AG09309 (cell line): ENCODE results near the gene CCDC187.

Experiments used
- DNase-seq: peaks from one replicate; pipeline ENCODE4 v3.0.0-alpha.2; 2010; ENCODE audit warnings: low read depth
- H3K4me3 ChIP-seq: 2 replicates; pipeline ENCODE4 v1.5.1; 2011; ENCODE audit warnings: mild to moderate bottlenecking, low read depth, low read length, moderate library complexity; ENCODE audit not compliant: control insufficient read depth
- TF ChIP-seq, protein P1 (sequence below): IDR thresholded peaks from 2 replicates; pipeline ENCODE4 v1.5.1; 2011; ENCODE audit warnings: mild to moderate bottlenecking, low read depth, low read length, inconsistent platforms; ENCODE audit not compliant: insufficient read depth, control insufficient read depth; ENCODE audit errors: missing control alignments

Gene CCDC187

DNA sequence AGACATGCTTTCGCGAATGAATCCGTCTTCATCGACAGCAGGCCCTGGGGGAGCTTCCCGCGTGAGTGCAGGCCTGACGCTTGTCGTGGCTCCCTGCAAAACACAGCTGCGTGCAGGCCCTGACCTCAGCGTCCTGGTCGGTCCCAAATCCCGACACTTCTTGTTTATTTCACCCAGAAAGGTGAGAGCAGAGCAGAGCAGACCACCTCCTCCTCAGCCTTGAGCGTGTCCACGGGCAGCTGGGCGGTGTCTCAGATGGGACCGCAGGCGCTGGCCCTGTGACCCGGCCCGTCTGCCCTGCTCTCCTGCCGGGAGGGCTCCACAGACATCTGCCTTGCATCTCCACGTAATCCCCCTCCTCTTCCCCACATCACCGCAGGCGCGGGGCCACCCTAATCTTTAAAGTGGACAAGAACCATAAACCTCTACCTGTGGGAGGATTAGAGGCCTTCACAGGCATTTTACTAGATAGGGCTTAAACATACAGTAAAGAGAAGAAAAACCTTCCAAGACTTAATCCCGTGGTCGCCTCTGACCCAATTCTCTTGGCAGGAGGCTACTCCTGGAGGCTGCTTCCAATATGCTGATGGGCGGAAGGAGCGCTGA is 91.4 kb downstream of the CCDC187 start:
- no peak for DNase-seq
- H3K4me3 ChIP-seq = no peak overlapping the region
- TF ChIP-seq, protein P1, sequence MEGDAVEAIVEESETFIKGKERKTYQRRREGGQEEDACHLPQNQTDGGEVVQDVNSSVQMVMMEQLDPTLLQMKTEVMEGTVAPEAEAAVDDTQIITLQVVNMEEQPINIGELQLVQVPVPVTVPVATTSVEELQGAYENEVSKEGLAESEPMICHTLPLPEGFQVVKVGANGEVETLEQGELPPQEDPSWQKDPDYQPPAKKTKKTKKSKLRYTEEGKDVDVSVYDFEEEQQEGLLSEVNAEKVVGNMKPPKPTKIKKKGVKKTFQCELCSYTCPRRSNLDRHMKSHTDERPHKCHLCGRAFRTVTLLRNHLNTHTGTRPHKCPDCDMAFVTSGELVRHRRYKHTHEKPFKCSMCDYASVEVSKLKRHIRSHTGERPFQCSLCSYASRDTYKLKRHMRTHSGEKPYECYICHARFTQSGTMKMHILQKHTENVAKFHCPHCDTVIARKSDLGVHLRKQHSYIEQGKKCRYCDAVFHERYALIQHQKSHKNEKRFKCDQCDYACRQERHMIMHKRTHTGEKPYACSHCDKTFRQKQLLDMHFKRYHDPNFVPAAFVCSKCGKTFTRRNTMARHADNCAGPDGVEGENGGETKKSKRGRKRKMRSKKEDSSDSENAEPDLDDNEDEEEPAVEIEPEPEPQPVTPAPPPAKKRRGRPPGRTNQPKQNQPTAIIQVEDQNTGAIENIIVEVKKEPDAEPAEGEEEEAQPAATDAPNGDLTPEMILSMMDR = no peak

DNA sequence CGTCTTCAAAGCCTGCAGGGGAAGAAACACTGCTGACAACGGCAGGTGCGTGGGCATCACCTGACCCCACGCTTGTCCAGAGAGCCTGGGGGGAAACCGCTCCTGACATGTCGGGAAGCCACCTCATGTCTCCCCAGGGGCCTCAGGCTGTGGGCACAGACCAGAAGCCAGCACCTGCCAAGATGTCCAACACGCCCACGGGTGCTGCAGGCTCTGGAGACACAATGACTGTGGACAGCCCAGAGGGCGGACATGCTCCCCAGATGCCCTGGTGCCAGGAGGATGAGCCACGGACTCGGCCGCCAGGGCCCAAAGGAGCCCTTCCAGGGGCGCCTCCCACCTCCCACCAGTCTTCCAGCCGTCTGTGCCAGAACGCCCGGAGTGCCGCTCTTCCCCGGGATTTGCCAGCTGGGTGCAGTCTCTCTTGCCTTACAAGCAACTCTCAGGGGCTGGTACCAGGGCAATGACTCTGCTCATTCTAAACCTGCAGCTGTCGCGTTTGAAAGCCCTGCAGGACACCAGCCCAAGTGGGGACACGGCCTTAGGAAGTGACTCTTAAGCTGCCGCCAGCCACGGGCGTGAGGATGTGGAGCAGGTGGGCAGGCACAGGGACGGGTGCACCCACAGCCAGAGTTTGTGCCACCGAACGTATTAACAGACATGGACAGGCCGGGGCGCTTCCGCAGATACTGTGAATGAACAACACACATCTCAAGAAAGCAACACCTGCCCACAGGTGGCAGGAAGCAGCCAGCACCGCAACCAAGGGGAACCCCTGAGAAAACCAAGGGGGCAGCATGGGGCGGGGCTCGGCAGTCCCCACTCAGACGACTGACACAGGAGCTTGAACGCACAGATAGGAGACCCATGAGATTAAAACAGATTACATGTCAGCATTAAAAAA is 92.2 kb downstream of the CCDC187 start:
- no peak for DNase-seq
- TF ChIP-seq, protein P1 = no peak
- H3K4me3 ChIP-seq = no peak overlapping the region

DNA sequence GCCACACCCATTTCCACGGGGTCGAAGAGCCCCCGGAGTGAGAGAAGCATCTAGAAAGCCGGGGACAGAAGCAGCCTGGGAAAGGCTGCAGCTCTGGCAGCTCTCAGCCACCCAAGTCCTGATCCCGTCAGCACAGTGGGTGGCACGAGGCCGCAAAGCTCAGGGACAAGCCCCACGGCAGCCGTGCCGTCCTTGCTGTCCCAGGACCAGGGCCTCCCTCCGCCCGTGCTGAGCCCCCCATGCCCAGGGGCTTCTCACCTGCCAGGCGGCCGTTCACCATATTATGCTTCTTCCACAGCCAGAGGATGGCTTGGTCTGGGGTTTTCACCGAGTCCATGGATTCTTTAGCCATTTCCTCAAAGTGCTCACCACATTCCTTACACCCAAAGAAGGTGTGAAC is 92.9 kb downstream of the CCDC187 start:
- no peak for DNase-seq
- no peak overlapping the region for H3K4me3 ChIP-seq
- TF ChIP-seq, protein P1 = no peak

DNA sequence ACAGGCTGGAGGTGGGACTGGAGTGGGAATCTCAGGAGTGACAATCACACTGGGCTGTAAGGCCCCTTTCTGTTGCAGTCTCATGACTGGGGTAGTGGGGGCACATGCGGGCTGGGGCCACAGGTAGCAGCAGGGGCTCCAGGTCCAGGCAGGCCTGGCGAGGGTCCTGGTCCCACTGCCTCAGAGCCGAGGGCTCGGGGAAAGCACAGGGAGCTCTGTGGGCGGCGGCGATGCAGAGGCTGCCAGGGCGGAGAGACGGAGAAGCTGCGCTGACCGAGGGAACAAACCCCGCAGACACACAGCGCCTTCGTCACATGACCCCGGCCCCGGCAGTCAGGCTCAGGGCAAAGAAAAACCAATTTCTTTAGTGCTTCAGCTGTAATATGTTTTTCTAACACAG is 93.6 kb downstream of the CCDC187 start:
- DNase-seq = no peak
- H3K4me3 ChIP-seq = no peak overlapping the region
- TF ChIP-seq, protein P1 = no peak

DNA sequence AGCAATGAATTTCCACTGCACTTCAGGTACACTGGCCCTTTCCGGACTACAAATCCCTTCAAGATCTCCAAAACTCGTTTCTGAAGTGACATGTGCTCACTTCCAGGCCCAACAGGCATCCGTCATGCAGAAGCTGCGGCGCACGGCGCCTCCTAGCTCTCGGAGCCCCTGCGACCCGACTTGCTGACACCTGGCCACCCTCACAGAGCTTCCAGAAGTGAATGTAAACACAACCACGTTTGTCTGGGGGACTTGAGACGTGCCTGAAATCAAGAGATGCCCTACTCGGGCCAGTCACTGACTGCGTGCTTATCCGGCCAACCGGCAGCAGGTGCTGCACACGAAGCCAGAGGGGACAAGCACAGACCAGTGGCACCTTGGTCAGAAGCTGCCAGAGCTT is 94.1 kb downstream of the CCDC187 start:
- no peak for DNase-seq
- TF ChIP-seq, protein P1 = no peak

DNA sequence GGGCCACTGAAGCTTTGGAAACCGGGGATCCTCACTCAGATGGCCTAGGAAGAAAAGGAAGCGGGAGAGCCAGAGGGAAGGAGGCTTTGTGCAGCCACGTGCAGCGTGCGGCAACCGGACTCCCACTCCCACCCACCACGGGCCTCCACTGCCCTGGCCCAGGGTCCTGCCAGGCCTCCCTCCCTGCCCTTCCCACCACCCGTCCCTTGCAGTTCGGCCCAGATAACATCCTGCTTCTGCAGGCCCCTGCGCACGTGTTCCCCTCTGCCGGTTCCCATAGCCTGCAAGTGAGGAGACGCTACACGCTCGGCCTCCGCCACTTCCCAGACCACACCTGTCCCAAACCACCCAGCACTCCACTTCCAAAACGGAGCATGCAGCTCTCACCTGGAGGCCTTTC is 94.7 kb downstream of the CCDC187 start:
- no peak for DNase-seq
- H3K4me3 ChIP-seq = no peak overlapping the region
- TF ChIP-seq, protein P1 = no peak

More for the DNA sequence above, 94.1 kb downstream of the CCDC187 start:
- no peak overlapping the region for H3K4me3 ChIP-seq
